ENCODE results near the gene UQCRHL.
A peak's percentile ranks its signal among the peaks of the same experiment; 100 is the strongest.

Gene UQCRHL

DNA sequence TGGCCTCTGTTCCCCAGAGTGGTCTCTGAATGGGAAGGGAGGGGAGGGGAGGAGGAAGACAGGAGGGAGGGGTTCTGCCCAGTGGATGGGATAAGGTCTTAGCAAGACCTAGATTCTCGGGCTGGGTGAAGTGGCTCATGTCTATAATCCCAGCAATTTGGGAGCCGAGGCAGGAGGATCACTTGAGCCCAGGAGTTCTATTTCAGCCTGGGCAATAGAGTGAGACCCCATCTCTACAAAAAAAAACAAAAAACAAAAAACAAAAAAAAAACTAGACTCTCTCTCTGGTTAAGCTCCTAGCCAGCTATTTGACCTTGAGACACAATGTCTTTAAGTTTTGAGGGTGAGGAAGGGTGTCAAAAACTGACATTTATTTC lies 11.4 kb downstream of the UQCRHL start:
- no peak for DNase-seq

DNA sequence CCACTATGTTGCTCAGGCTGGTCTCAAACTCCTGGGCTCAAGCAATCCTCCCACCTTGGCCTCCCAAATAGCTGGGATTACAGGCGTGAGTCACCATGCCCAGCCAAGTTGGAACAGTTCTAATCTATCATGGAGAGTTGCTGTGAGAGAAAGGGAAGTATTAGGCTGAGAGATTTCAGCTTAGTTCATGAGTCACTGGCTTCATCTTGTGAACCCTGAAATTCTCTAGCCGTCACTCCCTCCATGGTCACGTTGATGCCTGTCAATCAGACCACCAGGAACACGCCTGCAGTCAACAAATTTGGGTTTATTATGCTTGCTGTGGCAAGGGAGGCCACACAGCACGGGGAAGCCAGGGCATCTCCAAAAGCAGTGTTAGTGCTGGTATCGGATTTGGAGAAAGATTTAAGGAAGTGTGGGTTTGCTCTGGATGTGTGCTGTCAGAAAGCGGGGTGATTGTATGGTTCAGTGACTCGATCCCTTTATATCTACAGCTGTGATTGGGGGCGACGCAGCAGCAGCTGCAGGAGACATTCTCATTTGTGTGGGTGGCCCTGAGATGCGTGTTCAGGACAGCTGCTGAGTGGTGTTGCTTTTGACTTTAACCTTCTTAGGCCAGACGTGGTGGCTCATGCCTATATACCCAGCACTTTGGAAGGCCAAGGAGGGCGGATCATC lies 18.7 kb downstream of the UQCRHL start:
- DNase-seq = no peak

DNA sequence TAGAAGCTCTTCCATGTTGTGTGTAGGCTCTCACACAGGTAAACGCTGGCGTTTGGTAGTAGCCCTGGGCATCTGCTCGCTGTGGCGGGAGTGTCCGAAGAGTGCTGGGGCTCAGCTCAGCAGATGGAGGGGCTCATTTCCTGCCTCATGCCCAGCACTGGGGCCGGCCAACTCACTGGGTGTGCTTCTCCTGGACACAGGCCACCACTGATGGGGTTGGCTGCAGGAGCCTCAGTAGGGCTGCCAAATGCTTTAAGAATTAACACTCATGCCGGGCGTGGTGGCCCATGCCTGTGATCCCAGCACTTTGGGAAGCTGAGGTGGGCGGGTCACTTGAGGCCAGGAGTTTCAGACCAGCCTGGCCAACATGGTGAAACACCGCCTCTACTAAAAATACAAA lies 20.9 kb downstream of the UQCRHL start:
- DNase-seq = no peak

DNA sequence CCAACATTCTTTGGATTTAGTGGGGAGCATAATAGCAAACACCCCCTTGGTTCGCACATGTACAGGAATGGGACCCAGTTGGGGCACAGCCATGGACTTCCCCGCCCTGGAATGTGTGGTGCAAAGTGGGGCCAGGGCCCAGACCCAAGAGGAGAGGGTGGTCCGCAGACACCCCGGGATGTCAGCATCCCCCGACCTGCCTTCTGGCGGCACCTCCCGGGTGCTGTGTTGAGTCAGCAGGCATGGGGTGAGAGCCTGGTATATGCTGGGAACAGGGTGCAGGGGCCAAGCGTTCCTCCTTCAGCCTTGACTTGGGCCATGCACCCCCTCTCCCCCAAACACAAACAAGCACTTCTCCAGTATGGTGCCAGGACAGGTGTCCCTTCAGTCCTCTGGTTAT lies 21.8 kb downstream of the UQCRHL start:
- no peak for DNase-seq

DNA sequence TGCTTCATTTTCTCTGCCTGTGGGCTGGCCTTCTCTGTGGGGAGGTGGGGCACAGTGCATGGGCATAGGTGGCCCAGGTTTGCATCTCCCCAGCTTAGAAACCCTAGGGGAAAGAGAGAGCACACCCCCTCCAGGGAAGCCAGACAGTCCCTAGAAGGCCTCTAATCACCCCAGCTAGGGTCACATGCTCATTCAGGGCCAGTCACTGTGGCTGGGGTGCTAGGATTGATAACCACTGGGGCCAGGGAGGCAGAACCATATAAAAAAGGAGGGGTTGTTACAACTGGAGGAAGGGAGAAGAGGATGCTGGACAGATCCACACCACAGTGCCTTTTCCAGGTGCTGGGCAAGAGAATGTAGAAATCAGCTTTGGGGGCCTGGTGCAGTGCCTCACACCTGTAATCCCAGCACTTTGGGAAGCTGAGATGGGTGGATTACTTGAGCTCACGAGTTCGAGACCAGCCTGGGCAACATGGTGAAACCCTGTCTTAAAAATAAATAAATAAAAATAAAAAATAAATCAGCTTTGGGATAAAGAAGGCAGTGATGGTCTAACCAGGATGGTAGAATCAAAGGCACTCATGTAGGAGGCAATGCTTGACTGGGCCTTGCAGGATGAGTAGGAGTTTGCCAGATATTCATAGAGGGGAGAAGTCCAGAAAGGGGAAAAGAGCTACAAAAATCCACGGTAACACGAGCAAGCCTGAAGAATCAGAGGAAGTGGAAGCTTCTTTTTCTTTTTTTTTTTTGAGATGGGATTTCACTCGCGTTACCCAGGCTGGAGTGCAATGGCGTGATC lies 29.3 kb downstream of the UQCRHL start:
- no peak for DNase-seq

DNA sequence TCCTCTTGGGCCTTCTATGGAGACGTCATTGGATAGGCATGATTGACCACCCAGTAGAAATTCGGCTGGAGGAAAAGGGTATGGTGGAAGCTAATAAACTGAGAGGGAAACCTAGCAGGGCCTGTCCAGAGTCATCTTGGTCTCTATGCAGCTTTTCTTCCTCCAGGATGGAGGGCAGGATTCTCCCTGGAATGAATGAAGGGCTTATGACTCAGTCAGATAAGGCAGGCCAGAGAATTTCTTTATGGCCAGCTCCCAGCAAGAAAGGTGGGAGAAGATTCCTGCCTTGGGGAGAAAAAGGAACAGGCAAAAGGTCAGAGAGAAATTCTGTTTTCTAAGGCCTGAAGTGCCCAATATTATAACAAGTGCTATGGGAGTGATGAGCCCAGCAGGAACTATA lies 31.7 kb downstream of the UQCRHL start:
- DNase-seq = no peak

GRCh38 chr1:15771836-15772515 lies 35.5 kb downstream of the UQCRHL start:
- DNase-seq = no peak

DNA sequence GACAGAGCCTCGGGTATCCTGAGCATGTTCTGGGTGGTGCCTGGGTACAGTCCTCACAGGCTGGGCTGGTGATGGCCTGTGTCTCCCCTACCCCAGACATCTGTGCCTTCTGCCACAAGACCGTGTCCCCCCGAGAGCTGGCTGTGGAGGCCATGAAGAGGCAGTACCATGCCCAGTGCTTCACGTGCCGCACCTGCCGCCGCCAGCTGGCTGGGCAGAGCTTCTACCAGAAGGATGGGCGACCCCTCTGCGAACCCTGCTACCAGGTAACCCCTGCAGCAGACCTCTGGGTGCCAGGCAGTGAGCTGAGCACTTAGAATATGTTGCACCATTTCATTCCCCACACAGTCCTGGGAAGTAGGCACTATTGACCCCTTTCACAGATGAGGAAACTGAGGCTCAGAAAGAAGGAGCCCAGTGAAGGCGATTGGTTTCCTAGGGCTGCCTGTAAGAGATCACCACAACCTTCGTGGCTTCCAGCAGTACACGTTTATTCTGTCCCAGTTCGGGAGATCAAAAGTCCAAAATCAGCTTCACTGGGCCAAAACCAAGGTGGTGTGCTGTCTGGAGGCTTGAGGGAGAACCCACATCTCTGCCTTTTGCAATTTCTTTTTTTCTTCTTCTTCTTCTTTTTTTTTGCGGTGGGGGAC lies 37.0 kb downstream of the UQCRHL start:
- no peak for DNase-seq

- no peak for DNase-seq
Observed at GRCh38 chr1:15768388-15768787, 39.1 kb downstream of the UQCRHL start.

DNA sequence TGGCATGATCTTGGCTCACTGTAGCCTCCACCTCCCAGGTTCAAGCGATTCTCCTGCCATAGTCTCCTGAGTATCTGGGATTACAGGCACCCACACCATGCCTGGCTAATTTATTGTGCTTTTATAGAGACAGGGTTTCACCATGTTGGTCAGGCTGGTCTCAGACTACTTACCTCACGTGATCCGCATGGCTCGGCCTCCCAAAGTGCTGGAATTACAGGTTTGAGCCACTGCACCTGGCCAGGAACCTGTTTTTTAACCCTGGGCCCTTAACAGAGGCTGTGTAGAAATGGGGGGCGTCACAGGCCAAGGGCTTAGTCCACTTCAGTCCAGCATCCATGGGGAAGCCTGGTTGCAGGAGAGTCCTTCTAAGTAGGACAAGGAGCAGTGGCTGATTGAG lies 39.5 kb downstream of the UQCRHL start:
- no peak for DNase-seq

- DNase-seq = no peak
Observed at GRCh38 chr1:15765495-15766194, 41.8 kb downstream of the UQCRHL start.

DNA sequence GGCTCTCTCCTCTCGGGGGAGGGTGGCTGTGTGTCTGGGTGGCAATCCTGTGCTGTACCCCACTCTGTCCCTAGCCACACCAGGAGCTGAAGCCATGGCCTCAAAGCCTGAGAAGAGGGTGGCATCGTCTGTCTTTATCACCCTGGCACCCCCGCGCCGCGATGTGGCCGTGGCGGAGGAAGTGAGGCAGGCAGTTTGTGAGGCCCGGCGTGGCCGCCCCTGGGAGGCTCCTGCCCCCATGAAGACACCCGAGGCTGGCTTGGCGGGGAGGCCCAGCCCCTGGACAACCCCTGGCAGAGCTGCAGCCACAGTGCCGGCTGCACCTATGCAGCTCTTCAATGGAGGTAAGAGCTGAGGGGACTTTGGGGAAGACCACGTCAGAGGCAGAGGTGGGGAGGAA lies 42.6 kb downstream of the UQCRHL start:
- DNase-seq = no peak

- no peak for DNase-seq
Observed at GRCh38 chr1:15764269-15764764, 43.1 kb downstream of the UQCRHL start.

DNA sequence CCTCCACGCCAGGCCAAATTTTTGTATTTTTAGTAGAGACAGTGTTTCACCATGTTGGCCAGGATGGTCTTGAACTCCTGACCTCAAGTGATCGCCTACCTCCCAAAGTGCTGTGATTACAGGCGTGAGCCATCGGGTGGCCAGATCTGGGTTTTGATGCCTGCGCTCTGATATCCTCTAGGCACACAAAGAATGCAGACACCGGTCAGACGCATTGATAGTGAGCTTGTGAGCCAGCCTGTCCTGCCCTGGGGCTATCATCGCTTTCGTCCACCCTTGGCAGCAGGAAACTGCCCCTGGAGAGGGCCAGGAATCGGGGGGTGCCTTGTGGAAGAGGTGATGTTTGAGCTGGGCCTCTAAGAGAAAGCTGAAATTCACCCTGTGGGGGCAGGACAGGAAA lies 44.9 kb downstream of the UQCRHL start:
- DNase-seq = no peak

DNA sequence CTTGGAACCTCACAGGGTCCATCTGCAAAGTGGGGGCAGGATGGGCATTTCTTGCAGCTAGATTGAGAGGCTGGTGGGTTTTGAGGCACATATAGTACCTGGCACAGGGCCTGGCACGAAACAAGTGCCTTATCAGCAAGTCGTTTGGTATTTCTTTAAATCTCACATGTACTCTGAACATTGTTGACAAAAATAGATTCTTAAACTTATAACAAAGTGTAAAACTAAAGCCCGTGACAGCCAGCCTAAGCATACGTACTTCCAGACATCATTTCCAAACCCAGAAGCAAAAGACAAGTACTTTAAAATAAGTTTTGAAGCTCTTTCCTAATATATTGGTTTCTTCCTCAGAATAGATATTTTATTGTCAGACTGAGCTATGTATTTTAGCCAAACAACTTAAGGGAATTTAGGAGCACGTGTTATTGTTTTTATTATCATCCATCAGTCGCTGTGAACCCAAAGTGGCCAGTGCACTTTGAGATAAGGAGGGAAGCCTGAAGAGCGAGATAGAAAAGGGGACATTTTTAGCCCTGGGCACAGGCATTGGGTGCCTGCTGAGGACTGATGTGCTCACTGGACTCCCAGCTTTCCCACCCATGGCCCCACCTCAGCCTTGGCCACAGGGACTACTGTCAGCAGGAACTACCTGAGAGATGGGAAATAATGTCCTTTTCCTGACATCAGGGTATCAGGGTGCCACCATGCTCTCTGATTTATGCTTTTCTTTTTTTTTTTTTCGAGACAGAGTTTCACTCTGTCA lies 45.9 kb downstream of the UQCRHL start:
- no peak for DNase-seq

GRCh38 chr1:15760520-15761211 lies 46.8 kb downstream of the UQCRHL start:
- no peak for DNase-seq

GRCh38 chr1:15758953-15759661 lies 48.3 kb downstream of the UQCRHL start:
- DNase-seq = peak; percentile 20

DNA sequence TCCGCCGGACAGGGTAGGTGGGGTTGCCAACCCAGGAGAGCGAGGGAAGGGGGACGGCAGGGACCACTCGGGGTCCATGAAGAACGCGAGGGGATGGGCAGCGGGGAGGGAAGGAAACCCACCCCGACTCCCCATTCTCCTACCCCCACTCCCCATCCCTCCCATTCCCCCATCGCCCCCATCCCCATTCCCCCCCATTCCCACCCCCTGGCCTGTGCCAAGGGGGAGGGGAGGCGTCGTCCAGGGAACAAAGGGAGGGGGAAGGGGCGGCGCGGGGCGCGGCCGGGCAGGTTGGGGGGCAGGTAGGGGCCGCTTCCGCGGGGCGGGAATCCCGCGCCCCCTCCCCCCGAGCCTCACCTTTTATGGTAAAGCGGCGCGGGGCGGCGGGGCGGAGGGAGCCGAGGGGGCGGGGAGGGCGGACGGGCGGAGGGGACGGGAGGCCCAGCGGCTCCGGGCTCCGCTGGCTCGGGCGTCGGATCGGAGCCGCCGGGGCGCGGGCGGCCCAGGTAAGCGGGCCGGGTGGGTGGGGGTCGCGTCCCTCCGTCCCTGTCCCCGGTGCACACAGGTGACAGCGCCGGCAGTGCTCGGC lies 49.0 kb downstream of the UQCRHL start, which contains the start of gene FBLIM1:
Gene FBLIM1, plus strand, starts transcription at position 453 of the 589 bp plus-strand sequence. CDS start 6,189 bp downstream, outside the sequence.
- DNase-seq = no peak

DNA sequence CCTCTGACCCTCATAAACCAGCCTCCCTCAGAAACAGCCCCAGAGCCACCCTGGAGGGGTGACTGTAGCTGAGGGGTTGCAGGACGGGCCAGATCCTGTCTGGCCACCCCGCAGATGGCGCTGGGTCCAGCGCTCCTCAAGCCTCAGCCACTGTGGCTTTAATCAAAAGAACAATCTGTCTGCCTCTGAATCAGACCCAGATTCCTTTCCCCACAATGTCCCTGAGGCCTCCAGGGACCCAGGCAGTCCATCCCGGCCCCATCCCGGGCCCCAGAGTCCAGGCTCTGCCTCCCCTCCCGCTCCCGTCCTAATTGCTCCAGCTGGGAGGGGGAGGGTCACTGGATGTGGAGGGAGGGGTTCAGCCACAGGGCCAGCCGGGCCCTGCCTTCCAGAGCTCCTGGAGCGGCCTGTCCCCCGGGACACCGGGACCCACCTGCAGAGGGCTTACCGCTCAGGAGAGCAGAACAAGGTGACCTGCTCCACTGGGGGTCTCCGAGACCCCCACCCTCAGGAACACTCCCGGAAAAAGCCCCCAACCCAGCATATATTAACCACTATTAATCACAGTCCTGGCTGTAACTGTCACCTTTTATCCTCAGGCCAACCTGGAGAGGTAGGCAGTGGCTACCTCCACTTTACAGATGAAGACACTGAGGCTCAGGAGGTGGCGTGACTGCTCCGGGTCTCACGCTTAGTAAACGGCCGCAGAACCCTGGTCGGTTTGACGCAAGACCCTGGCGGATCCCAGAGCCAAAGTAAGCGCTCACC lies 49.7 kb downstream of the UQCRHL start:
- DNase-seq = no peak
